Spleen (tissue), 7 donors: ENCODE measurements around the gene OR1S2.

Experiments used
- POLR2A ChIP-seq, 3 donors: fragments of 450-650 bp; IDR thresholded peaks; one replicate each; pipeline ENCODE4 v1.5.1; 2017; ENCODE audit warnings: antibody characterized with exemption in 3 of 3, mild to moderate bottlenecking in 1 of 3
- TF ChIP-seq, protein P1 (sequence below), 11 experiments: fragments of 200-600 bp in 7 of 11; fragments of 450-650 bp in 4 of 11; sonication (generic) in 4 of 11; IDR thresholded peaks in 8 of 11; conservative IDR thresholded peaks in 3 of 11; 1 replicate in 7 of 11; 2 replicates in 4 of 11; pipeline versions ENCODE4 v1.4.0 to v1.8.0; 2016 to 2021; ENCODE audit warnings: antibody characterized with exemption in 11 of 11, inconsistent platforms in 4 of 11, mild to moderate bottlenecking in 1 of 11
- donor health status: DM: no; HTN: no; CAD: no; lungs with moderate emphysema.
- donor health status: DM: no; HTN: no; CAD: no.
- donor health status: DM: no; HTN: no; CAD: no.

DNA sequence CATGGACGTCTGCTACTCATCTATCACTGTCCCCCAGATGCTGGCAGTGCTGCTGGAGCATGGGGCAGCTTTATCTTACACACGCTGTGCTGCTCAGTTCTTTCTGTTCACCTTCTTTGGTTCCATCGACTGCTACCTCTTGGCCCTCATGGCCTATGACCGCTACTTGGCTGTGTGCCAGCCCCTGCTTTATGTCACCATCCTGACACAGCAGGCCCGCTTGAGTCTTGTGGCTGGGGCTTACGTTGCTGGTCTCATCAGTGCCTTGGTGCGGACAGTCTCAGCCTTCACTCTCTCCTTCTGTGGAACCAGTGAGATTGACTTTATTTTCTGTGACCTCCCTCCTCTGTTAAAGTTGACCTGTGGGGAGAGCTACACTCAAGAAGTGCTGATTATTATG lies 24.3 kb downstream of the OR1S2 start:
- TF ChIP-seq, protein P1, sequence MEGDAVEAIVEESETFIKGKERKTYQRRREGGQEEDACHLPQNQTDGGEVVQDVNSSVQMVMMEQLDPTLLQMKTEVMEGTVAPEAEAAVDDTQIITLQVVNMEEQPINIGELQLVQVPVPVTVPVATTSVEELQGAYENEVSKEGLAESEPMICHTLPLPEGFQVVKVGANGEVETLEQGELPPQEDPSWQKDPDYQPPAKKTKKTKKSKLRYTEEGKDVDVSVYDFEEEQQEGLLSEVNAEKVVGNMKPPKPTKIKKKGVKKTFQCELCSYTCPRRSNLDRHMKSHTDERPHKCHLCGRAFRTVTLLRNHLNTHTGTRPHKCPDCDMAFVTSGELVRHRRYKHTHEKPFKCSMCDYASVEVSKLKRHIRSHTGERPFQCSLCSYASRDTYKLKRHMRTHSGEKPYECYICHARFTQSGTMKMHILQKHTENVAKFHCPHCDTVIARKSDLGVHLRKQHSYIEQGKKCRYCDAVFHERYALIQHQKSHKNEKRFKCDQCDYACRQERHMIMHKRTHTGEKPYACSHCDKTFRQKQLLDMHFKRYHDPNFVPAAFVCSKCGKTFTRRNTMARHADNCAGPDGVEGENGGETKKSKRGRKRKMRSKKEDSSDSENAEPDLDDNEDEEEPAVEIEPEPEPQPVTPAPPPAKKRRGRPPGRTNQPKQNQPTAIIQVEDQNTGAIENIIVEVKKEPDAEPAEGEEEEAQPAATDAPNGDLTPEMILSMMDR (IDR thresholded peaks at IDR 0.05 in 8 of 11, conservative IDR thresholded peaks at IDR 0.05 in 3 of 11) = no peak
- no peak for TF ChIP-seq POLR2A (IDR thresholded peaks at IDR 0.05)
